ENCODE results near the gene SH3RF3. TPM values are rescaled to one million over a fixed set of nuclear protein-coding genes. Genes with fewer than 3 reads are reported as not detected.
A peak's percentile ranks its signal among the peaks of the same experiment; 100 is the strongest.

SH3RF3 gene
- total and polyA plus RNA-seq, 2 of the 13 experiments (the other 11 are each of a cell fraction or from before 2014, with no cell fraction given), result 0.04 TPM; not detected in 1

DNA sequence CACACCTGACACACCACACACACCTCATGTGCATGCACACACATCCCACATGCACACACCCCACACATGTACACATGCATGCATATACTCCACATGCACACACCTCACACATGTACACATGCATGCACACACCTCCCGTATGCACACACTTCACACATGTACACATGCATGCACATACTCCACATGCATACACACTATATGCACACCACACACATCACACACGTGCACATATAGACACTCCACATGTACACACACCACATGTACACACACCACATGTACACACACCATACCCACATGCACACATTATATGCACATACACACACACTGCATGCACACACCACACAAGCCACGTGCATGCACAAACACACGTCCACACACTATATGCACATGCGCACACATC is 384.2 kb downstream of the SH3RF3 start:
- 63% methylated on average over 5 of the region's 5 CpGs for WGBS (ENCODE audit: low lambda C conversion rate)
- ChIA-PET CTCF (ENCODE audit: low intra/inter-chr PET ratio, low total read pairs) (no interaction called here), POLR2A (no interaction called here)
- in situ Hi-C loops (cut with HindIII; ENCODE audit: extremely low pct_ligation_motif_present, low pct_unique_long_range_greater_than_20kb), result no loop called here
- no peaks in the 10 kb centered on the region; the same call in 1 of the 2 replicates for H4K20me1 ChIP-seq (ENCODE audit: insufficient read depth, low read length)
- peaks cover 0 to 14% of the 10 kb centered on the region in 2 experiments; a peak in 2 of 5 replicates for H3K27me3 ChIP-seq (ENCODE audit: control insufficient read depth in 1 of 2, insufficient read depth in 2 of 2, low read length in 2 of 2)
- no peak overlapping the region for H3K27ac ChIP-seq (ENCODE audit: extremely low read length, insufficient read depth, low read length)
- H3K4me1 ChIP-seq (ENCODE audit: insufficient read depth, low read length), result peaks cover 28% of the 10 kb centered on the region
- intact Hi-C loops (cut with micrococcal nuclease; ENCODE audit: unreplicated experiment), result no loop called here
- H3K9me3 ChIP-seq (ENCODE audit: low read length), result no peaks in the 10 kb centered on the region
- H3K4me3 ChIP-seq (replicated peaks in 1 of 3; ENCODE audit: insufficient read depth in 1 of 3, low read depth in 2 of 3, low read length in 3 of 3), result no peak overlapping the region
- H2AFZ ChIP-seq (ENCODE audit: low read length), result no peak overlapping the region
- no peak for ATAC-seq
- no TSS peak for BruUV-seq (replicated peaks)
- DNase-seq (ENCODE audit: low spot score), result no peak
- FAIRE-seq, result no peak
- no peak overlapping the region for H3K9ac ChIP-seq (ENCODE audit: insufficient read depth, low read depth, low read length)
- no peaks in the 10 kb centered on the region for H3K79me2 ChIP-seq (ENCODE audit: insufficient read depth, low read length)
- no peak overlapping the region for H3K4me2 ChIP-seq (ENCODE audit: low read depth, low read length)
- TF ChIP-seq ZNF335 (CRISPR knock-in tag; IDR thresholded peaks at IDR 0.05) (no peak), ARNT (IDR thresholded peaks at IDR 0.05) (0 out of 2 replicates have a peak, but pooled peaks have one; percentile 31), TBX3 (IDR thresholded peaks at IDR 0.05; ENCODE audit: borderline replicate concordance) (0 out of 2 replicates have a peak, but pooled peaks have one; percentile 5), CHCHD3 (CRISPR knock-in tag; IDR thresholded peaks at IDR 0.05) (0 out of 2 replicates have a peak, but pooled peaks have one; percentile 72), ZFY (CRISPR knock-in tag; IDR thresholded peaks at IDR 0.05) (no peak), NBN (conservative IDR thresholded peaks at IDR 0.05) (0 out of 2 replicates have a peak, but pooled peaks have one; percentile 47), GTF3A (CRISPR knock-in tag; conservative IDR thresholded peaks at IDR 0.05) (no peak), ZNF207 (IDR thresholded peaks at IDR 0.05; ENCODE audit: borderline replicate concordance) (peak; percentile 91; the same call in 1 of the 2 replicates), IKZF1 (IDR thresholded peaks at IDR 0.05) (0 out of 2 replicates have a peak, but pooled peaks have one; percentile 68)
- TF ChIP-seq, protein P1, sequence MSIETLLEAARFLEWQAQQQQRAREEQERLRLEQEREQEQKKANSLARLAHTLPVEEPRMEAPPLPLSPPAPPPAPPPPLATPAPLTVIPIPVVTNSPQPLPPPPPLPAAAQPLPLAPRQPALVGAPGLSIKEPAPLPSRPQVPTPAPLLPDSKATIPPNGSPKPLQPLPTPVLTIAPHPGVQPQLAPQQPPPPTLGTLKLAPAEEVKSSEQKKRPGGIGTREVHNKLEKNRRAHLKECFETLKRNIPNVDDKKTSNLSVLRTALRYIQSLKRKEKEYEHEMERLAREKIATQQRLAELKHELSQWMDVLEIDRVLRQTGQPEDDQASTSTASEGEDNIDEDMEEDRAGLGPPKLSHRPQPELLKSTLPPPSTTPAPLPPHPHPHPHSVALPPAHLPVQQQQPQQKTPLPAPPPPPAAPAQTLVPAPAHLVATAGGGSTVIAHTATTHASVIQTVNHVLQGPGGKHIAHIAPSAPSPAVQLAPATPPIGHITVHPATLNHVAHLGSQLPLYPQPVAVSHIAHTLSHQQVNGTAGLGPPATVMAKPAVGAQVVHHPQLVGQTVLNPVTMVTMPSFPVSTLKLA (IDR thresholded peaks at IDR 0.05), result peak; percentile 100
- H3K36me3 ChIP-seq (replicated peaks in 1 of 2; ENCODE audit: control insufficient read depth in 1 of 2, insufficient read depth in 2 of 2, low read length in 2 of 2), result no peaks in the 10 kb centered on the region
